ENCODE data around the gene NDUFAF7.

GRCh38 chr2:37205689-37206341 lies 25.6 kb upstream of the NDUFAF7 start:
- TF ChIP-seq CTCF (IDR thresholded peaks at IDR 0.05; ENCODE audit: insufficient read depth, low read depth, low read length) (no peak), EZH2 (IDR thresholded peaks at IDR 0.05; ENCODE audit: insufficient read depth, low read length) (no peak)

All from astrocyte (in vitro differentiated cells and primary cell).